HepG2 (cell line): ENCODE measurements around the gene IL1RL2. TPM values are rescaled to one million over a fixed set of nuclear protein-coding genes. Genes with fewer than 3 reads are reported as not detected.

Source experiments
- AKAP8 ChIP-seq: sonication (generic); formaldehyde crosslinking; IDR thresholded peaks from 2 replicates; pipeline ENCODE4 v1.5.1; 2020; ENCODE audit warnings: mild to moderate bottlenecking, missing genetic modification reagents
- BHLHE40 ChIP-seq: IDR thresholded peaks from 2 replicates; pipeline ENCODE4 v1.6.1; 2011; ENCODE audit warnings: low read length, improper control_type of control experiment
- BRF2 ChIP-seq: sonication (generic); formaldehyde crosslinking; IDR thresholded peaks from 2 replicates; pipeline ENCODE4 v1.8.1; 2022; ENCODE audit warnings: mild to moderate bottlenecking, missing genetic modification reagents
- CBFB ChIP-seq: sonication (generic); formaldehyde crosslinking; IDR thresholded peaks from 2 replicates; pipeline ENCODE4 v1.4.0; 2020; ENCODE audit warnings: missing genetic modification reagents
- HNRNPK ChIP-seq: fragments of 200-400 bp; formaldehyde crosslinking; IDR thresholded peaks from 2 replicates; pipeline ENCODE4 v1.6.1; 2018; ENCODE audit warnings: low read length, low read depth, moderate library complexity, mild to moderate bottlenecking; ENCODE audit not compliant: poor library complexity, severe bottlenecking
- MAFK ChIP-seq, 2 experiments: IDR thresholded peaks in 1 of 2; conservative IDR thresholded peaks in 1 of 2; 2 replicates each; pipeline ENCODE4 v1.6.1; 2011; ENCODE audit warnings: improper control_type of control experiment in 2 of 2, low read length in 2 of 2
- MYPOP ChIP-seq: sonication (generic); formaldehyde crosslinking; IDR thresholded peaks from 2 replicates; pipeline ENCODE4 v1.8.1; 2023; ENCODE audit warnings: mild to moderate bottlenecking, moderate library complexity, missing genetic modification reagents
- NCOA1 ChIP-seq: sonication (generic); formaldehyde crosslinking; IDR thresholded peaks from 2 replicates; pipeline ENCODE4 v1.9.0; 2021; ENCODE audit warnings: missing genetic modification reagents
- RAD51 ChIP-seq: fragments of 450-650 bp; IDR thresholded peaks from 2 replicates; pipeline ENCODE4 v1.6.1; 2016; ENCODE audit warnings: borderline replicate concordance
- RCOR2 ChIP-seq: IDR thresholded peaks from 2 replicates; pipeline ENCODE4 v1.6.1; 2016; ENCODE audit warnings: missing biosample characterization, missing genetic modification reagents
- SALL2 ChIP-seq: sonication (generic); formaldehyde crosslinking; IDR thresholded peaks from 2 replicates; pipeline ENCODE4 v1.8.1; 2023; ENCODE audit warnings: mild to moderate bottlenecking, missing genetic modification reagents, inconsistent platforms
- SMAD1 ChIP-seq: sonication (generic); formaldehyde crosslinking; IDR thresholded peaks from 2 replicates; pipeline ENCODE4 v1.4.0; 2020; ENCODE audit warnings: missing genetic modification reagents, low read depth, mild to moderate bottlenecking, borderline replicate concordance
- SMC3 ChIP-seq: IDR thresholded peaks from 2 replicates; pipeline ENCODE4 v1.6.1; 2011; ENCODE audit warnings: low read length, improper control_type of control experiment
- TBL1XR1 ChIP-seq: fragments of 150-350 bp; IDR thresholded peaks from 2 replicates; pipeline ENCODE4 v1.6.1; 2014; ENCODE audit warnings: borderline replicate concordance, low read length; ENCODE audit not compliant: partially characterized antibody
- TP53 ChIP-seq: sonication (generic); formaldehyde crosslinking; conservative IDR thresholded peaks from 2 replicates; pipeline ENCODE4 v1.4.0; 2020; ENCODE audit warnings: missing genetic modification reagents
- ZNF317 ChIP-seq: sonication (generic); formaldehyde crosslinking; IDR thresholded peaks from 2 replicates; pipeline ENCODE4 v1.5.0; 2020; ENCODE audit warnings: mild to moderate bottlenecking, missing genetic modification reagents
- ZNF496 ChIP-seq: sonication (generic); formaldehyde crosslinking; IDR thresholded peaks from 2 replicates; pipeline ENCODE4 v1.8.1; 2023; ENCODE audit warnings: mild to moderate bottlenecking, moderate library complexity, missing genetic modification reagents; ENCODE audit not compliant: insufficient replicate concordance
- ZNF552 ChIP-seq: sonication (generic); formaldehyde crosslinking; IDR thresholded peaks from 2 replicates; pipeline ENCODE4 v1.9.0; 2022; ENCODE audit warnings: missing genetic modification reagents, mild to moderate bottlenecking, borderline replicate concordance
- polyA plus RNA-seq, 8 experiments: library from polyadenylated mRNA; depleted of rRNA in 3 of 8; stranded (reverse) in 7 of 8; unstranded in 1 of 8; fragments of >200 nt; fragmentation: Illumina TruSeq in 4 of 8; extraction: Trizol in 4 of 8; gene quantifications; 2 replicates each; pipeline versions ENCODE4 v1.2.1 to v1.2.3, GENCODE V29; 2011 to 2016; ENCODE audit warnings: low read depth in 4 of 8, missing spikeins in 1 of 8, mixed read lengths in 1 of 8; ENCODE audit not compliant: insufficient read depth in 1 of 8
- total RNA-seq, 5 experiments: library from RNA; depleted of rRNA; stranded (reverse); fragments of >200 nt; fragmentation: Illumina TruSeq; extraction: Trizol; gene quantifications; 2 replicates each; pipeline ENCODE4 v1.2.3, GENCODE V29; 2016; ENCODE audit warnings: low read depth in 1 of 5
- TF ChIP-seq, protein P1 (sequence below): sonication (generic); formaldehyde crosslinking; IDR thresholded peaks from 2 replicates; pipeline ENCODE4 v1.4.0; 2020; ENCODE audit warnings: mild to moderate bottlenecking, missing genetic modification reagents, borderline replicate concordance
- TF ChIP-seq, protein P2 (sequence below): sonication (generic); formaldehyde crosslinking; IDR thresholded peaks from 2 replicates; pipeline ENCODE4 v1.4.0; 2020; ENCODE audit warnings: missing genetic modification reagents
- TF ChIP-seq, protein P3 (sequence below): sonication (generic); formaldehyde crosslinking; IDR thresholded peaks from 2 replicates; pipeline ENCODE4 v1.5.0; 2020; ENCODE audit warnings: missing genetic modification reagents

Gene IL1RL2
- total and polyA plus RNA-seq, 2 of the 13 experiments (the other 11 are each of a cell fraction or from before 2014, with no cell fraction given), result 0.03 TPM; not detected in 1

GRCh38 chr2:102240640-102241370 is 54.0 kb downstream of the IL1RL2 start (continued):
- TF ChIP-seq, protein P1, sequence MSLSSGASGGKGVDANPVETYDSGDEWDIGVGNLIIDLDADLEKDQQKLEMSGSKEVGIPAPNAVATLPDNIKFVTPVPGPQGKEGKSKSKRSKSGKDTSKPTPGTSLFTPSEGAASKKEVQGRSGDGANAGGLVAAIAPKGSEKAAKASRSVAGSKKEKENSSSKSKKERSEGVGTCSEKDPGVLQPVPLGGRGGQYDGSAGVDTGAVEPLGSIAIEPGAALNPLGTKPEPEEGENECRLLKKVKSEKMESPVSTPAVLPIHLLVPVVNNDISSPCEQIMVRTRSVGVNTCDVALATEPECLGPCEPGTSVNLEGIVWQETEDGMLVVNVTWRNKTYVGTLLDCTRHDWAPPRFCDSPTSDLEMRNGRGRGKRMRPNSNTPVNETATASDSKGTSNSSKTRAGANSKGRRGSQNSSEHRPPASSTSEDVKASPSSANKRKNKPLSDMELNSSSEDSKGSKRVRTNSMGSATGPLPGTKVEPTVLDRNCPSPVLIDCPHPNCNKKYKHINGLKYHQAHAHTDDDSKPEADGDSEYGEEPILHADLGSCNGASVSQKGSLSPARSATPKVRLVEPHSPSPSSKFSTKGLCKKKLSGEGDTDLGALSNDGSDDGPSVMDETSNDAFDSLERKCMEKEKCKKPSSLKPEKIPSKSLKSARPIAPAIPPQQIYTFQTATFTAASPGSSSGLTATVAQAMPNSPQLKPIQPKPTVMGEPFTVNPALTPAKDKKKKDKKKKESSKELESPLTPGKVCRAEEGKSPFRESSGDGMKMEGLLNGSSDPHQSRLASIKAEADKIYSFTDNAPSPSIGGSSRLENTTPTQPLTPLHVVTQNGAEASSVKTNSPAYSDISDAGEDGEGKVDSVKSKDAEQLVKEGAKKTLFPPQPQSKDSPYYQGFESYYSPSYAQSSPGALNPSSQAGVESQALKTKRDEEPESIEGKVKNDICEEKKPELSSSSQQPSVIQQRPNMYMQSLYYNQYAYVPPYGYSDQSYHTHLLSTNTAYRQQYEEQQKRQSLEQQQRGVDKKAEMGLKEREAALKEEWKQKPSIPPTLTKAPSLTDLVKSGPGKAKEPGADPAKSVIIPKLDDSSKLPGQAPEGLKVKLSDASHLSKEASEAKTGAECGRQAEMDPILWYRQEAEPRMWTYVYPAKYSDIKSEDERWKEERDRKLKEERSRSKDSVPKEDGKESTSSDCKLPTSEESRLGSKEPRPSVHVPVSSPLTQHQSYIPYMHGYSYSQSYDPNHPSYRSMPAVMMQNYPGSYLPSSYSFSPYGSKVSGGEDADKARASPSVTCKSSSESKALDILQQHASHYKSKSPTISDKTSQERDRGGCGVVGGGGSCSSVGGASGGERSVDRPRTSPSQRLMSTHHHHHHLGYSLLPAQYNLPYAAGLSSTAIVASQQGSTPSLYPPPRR (CRISPR knock-in tag), result peak; percentile 64; the same call in 1 of the 2 replicates
- TF ChIP-seq, protein P2, sequence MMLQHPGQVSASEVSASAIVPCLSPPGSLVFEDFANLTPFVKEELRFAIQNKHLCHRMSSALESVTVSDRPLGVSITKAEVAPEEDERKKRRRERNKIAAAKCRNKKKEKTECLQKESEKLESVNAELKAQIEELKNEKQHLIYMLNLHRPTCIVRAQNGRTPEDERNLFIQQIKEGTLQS, result 0 out of 2 replicates have a peak, but pooled peaks have one; percentile 33
- TF ChIP-seq BHLHE40, result peak; percentile 91
- TF ChIP-seq ZNF552 (CRISPR knock-in tag), result no peak
- TF ChIP-seq SMC3, result peak; percentile 78
- TF ChIP-seq BRF2 (CRISPR knock-in tag), result peak; percentile 87; the same call in 1 of the 2 replicates
- TF ChIP-seq MYPOP, result peak; percentile 81
- TF ChIP-seq CBFB (CRISPR knock-in tag), result peak; percentile 89
- 0 out of 2 replicates have a peak, but pooled peaks have one; percentile 58 for TF ChIP-seq AKAP8 (CRISPR knock-in tag)
- peak; percentile 54; the same call in 1 of the 2 replicates for TF ChIP-seq ZNF317 (CRISPR knock-in tag)
- TF ChIP-seq RCOR2, result peak; percentile 85
- peak; percentile 45 for TF ChIP-seq TBL1XR1
- TF ChIP-seq NCOA1, result 0 out of 2 replicates have a peak, but pooled peaks have one; percentile 83
- peak; percentile 90; the same call in 1 of the 2 replicates for TF ChIP-seq SMAD1 (CRISPR knock-in tag)
- peak; percentile 68; the same call in 1 of the 2 replicates for TF ChIP-seq SALL2 (CRISPR knock-in tag)
- TF ChIP-seq ZNF496, result no peak
- TF ChIP-seq HNRNPK, result no peak
- TF ChIP-seq, protein P3, sequence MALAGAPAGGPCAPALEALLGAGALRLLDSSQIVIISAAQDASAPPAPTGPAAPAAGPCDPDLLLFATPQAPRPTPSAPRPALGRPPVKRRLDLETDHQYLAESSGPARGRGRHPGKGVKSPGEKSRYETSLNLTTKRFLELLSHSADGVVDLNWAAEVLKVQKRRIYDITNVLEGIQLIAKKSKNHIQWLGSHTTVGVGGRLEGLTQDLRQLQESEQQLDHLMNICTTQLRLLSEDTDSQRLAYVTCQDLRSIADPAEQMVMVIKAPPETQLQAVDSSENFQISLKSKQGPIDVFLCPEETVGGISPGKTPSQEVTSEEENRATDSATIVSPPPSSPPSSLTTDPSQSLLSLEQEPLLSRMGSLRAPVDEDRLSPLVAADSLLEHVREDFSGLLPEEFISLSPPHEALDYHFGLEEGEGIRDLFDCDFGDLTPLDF (CRISPR knock-in tag), result no peak
- TF ChIP-seq RAD51, result no peak
- 0 out of 2 replicates have a peak, but pooled peaks have one; percentile 64 for TF ChIP-seq TP53 (CRISPR knock-in tag)
- TF ChIP-seq MAFK (conservative IDR thresholded peaks at IDR 0.05 in 1 of 2, IDR thresholded peaks at IDR 0.05 in 1 of 2; ENCODE audit: low read length in 2 of 2), result no peak
